Erythroblast (primary cell): ENCODE data around the gene G6PC2.
A peak's percentile ranks its signal among the peaks of the same experiment; 100 is the strongest.
"Not testable (repeated sequence)": the region's sequence is repeated elsewhere in the genome, so short reads cannot be mapped to it uniquely, and the experiment has no call there.

Source experiments
- DNase-seq, 2 experiments: peaks; one replicate each; lab custom pipeline; 2025; lab: John Stamatoyannopoulos, UW
- GATA1 ChIP-seq: IDR thresholded peaks from 2 replicates; pipeline ENCODE4 v1.6.1; 2011; ENCODE audit warnings: low read depth, mild to moderate bottlenecking, control low read depth, low read length, moderate library complexity
- POLR2A ChIP-seq: IDR thresholded peaks from 2 replicates; pipeline ENCODE4 v1.6.1; 2011; ENCODE audit warnings: mild to moderate bottlenecking, low read length

G6PC2 gene

GRCh38 chr2:168901003-168901402, at the start of gene G6PC2:
G6PC2 (plus strand) TSS chr2:168901291; CDS start chr2:168901332, 41 bp downstream.
- DNase-seq = no peak
- no peak for TF ChIP-seq GATA1
- no peak for TF ChIP-seq POLR2A

GRCh38 chr2:168851674-168852320, 49.3 kb upstream of the G6PC2 start:
- TF ChIP-seq POLR2A = peak; percentile 29
- peak; percentile 55 for TF ChIP-seq GATA1
- peak; percentile 99 for DNase-seq

GRCh38 chr2:168852481-168852880, 48.6 kb upstream of the G6PC2 start:
- peak; percentile 37 to 44 for DNase-seq
- TF ChIP-seq POLR2A (no peak), GATA1 (no peak)

- peak in 1 of 2 experiments; percentile 40 for DNase-seq
- no peak for TF ChIP-seq GATA1
Observed at GRCh38 chr2:168853471-168853870, 47.6 kb upstream of the G6PC2 start.

- no peak for DNase-seq
- TF ChIP-seq GATA1 (no peak), POLR2A (no peak)
Observed at GRCh38 chr2:168854651-168855050, 46.4 kb upstream of the G6PC2 start.

- DNase-seq = no peak
- no peak for TF ChIP-seq POLR2A
Observed at GRCh38 chr2:168855601-168856000, 45.5 kb upstream of the G6PC2 start.

GRCh38 chr2:168858146-168858545, 42.9 kb upstream of the G6PC2 start:
- no peak for DNase-seq
- TF ChIP-seq GATA1 (no peak), POLR2A (no peak)

- DNase-seq = not testable (repeated sequence)
Observed at GRCh38 chr2:168867164-168867563, 33.9 kb upstream of the G6PC2 start.

GRCh38 chr2:168870369-168870768, 30.7 kb upstream of the G6PC2 start:
- not testable (repeated sequence) for DNase-seq

GRCh38 chr2:168870824-168871223, 30.3 kb upstream of the G6PC2 start:
- not testable (repeated sequence) for DNase-seq

- no peak for DNase-seq
- TF ChIP-seq POLR2A (no peak), GATA1 (no peak)
Observed at GRCh38 chr2:168874368-168875054, 26.6 kb upstream of the G6PC2 start.

GRCh38 chr2:168882163-168882562, 18.9 kb upstream of the G6PC2 start:
- DNase-seq = not testable (repeated sequence)

GRCh38 chr2:168884975-168885374, 16.1 kb upstream of the G6PC2 start:
- DNase-seq = peak; percentile 39 to 56
- TF ChIP-seq POLR2A = no peak
- TF ChIP-seq GATA1 = no peak

- DNase-seq = peak; percentile 67 to 77
- TF ChIP-seq POLR2A (no peak), GATA1 (no peak)
Observed at GRCh38 chr2:168889635-168890005, 11.5 kb upstream of the G6PC2 start.

GRCh38 chr2:168890006-168890782, 10.9 kb upstream of the G6PC2 start, which contains the start of gene SPC25:
SPC25 (minus strand) TSS chr2:168890430; CDS start chr2:168889519, 911 bp downstream.
- peak; percentile 97 for DNase-seq
- TF ChIP-seq POLR2A (peak; percentile 80), GATA1 (no peak)
